Large intestine (tissue), 3 donors: ENCODE results near the gene F10. TPM values are rescaled to one million over a fixed set of nuclear protein-coding genes. Genes with fewer than 3 reads are reported as not detected.

Experiments used
- DNase-seq, 2 donors: peaks; one replicate each; pipeline versions ENCODE4 v3.0.0 to v3.0.0-alpha.2; 2013
- H3K27ac ChIP-seq: one replicate; pipeline ENCODE4 v1.5.1; 2013; ENCODE audit warnings: low read length
- H3K27me3 ChIP-seq: 2 replicates; pipeline ENCODE4 v1.6.1; 2013; ENCODE audit warnings: low read length; ENCODE audit not compliant: control insufficient read depth, insufficient read depth
- H3K36me3 ChIP-seq: 2 replicates; pipeline ENCODE4 v1.6.1; 2013; ENCODE audit warnings: low read length; ENCODE audit not compliant: control insufficient read depth, insufficient read depth
- H3K4me1 ChIP-seq: one replicate; pipeline ENCODE4 v1.6.1; 2013; ENCODE audit warnings: low read length; ENCODE audit not compliant: control insufficient read depth, insufficient read depth
- H3K4me3 ChIP-seq: one replicate; pipeline ENCODE4 v1.5.1; 2013; ENCODE audit warnings: low read length
- H3K9me3 ChIP-seq: one replicate; pipeline ENCODE4 v1.6.1; 2013; ENCODE audit warnings: mild to moderate bottlenecking, low read depth, low read length, moderate library complexity; ENCODE audit not compliant: control insufficient read depth
- WGBS: methylation state at CpG from one replicate; pipeline ENCODE4 v1.1.5; 2013; ENCODE audit warnings: low lambda C conversion rate; ENCODE audit not compliant: insufficient coverage; 5-methylcytosine and 5-hydroxymethylcytosine counted together
- polyA plus RNA-seq: library from polyadenylated mRNA; unstranded; fragments of 120-200 nt; gene quantifications from one replicate; pipeline ENCODE4 v1.2.1, GENCODE V29; 2013

Gene F10
- polyA plus RNA-seq, 1 donor, result 125 TPM

GRCh38 chr13:113086031-113086750 lies 36.4 kb upstream of the F10 start:
- no peak for DNase-seq
- WGBS, result no CpG with 5 or more reads among the region's 32 CpGs
- Histone ChIP-seq H3K4me3 (no peak overlapping the region), H3K27ac (no peak overlapping the region), H3K9me3 (peaks cover 2% of the 10 kb centered on the region), H3K4me1 (no peaks in the 10 kb centered on the region), H3K27me3 (no peaks in the 10 kb centered on the region), H3K36me3 (peaks cover 50% of the 10 kb centered on the region)

- no peak overlapping the region for H3K27ac ChIP-seq
- 100% methylated on average over 3 of the region's 39 CpGs for WGBS
- DNase-seq, result no peak
Measured at GRCh38 chr13:113086991-113087922, 35.3 kb upstream of the F10 start.

GRCh38 chr13:113087923-113088690 lies 34.5 kb upstream of the F10 start:
- peaks cover 2% of the 10 kb centered on the region for H3K9me3 ChIP-seq
- no peak overlapping the region for H3K4me3 ChIP-seq
- WGBS, result no CpG with 5 or more reads among the region's 40 CpGs
- no peak for DNase-seq
- H3K27me3 ChIP-seq, result no peaks in the 10 kb centered on the region
- H3K36me3 ChIP-seq, result peaks cover 43% of the 10 kb centered on the region
- no peaks in the 10 kb centered on the region for H3K4me1 ChIP-seq
- H3K27ac ChIP-seq, result no peak overlapping the region

More at GRCh38 chr13:113086991-113087922, 35.3 kb upstream of the F10 start:
- no peaks in the 10 kb centered on the region for H3K27me3 ChIP-seq
- H3K36me3 ChIP-seq, result peaks cover 47% of the 10 kb centered on the region
- no peaks in the 10 kb centered on the region for H3K4me1 ChIP-seq
- peaks cover 2% of the 10 kb centered on the region for H3K9me3 ChIP-seq
- H3K4me3 ChIP-seq, result no peak overlapping the region

- Histone ChIP-seq H3K27ac (no peak overlapping the region), H3K4me1 (no peaks in the 10 kb centered on the region), H3K27me3 (no peaks in the 10 kb centered on the region), H3K36me3 (peaks cover 42% of the 10 kb centered on the region), H3K9me3 (peaks cover 2% of the 10 kb centered on the region), H3K4me3 (no peak overlapping the region)
- WGBS, result no CpG with 5 or more reads among the region's 17 CpGs
- no peak for DNase-seq
Measured at GRCh38 chr13:113088691-113089020, 33.9 kb upstream of the F10 start.

- Histone ChIP-seq H3K4me1 (no peaks in the 10 kb centered on the region), H3K4me3 (no peak overlapping the region), H3K9me3 (no peaks in the 10 kb centered on the region), H3K27me3 (no peaks in the 10 kb centered on the region), H3K36me3 (peaks cover 40% of the 10 kb centered on the region), H3K27ac (no peak overlapping the region)
- WGBS, result no CpG with 5 or more reads among the region's 36 CpGs
- no peak for DNase-seq
Measured at GRCh38 chr13:113089693-113090414, 32.7 kb upstream of the F10 start.

- H3K4me1 ChIP-seq, result no peaks in the 10 kb centered on the region
Measured at GRCh38 chr13:113090415-113090770, 32.2 kb upstream of the F10 start.

GRCh38 chr13:113090806-113091205 lies 31.8 kb upstream of the F10 start:
- 80% methylated on average over 1 of the region's 24 CpGs for WGBS
- Histone ChIP-seq H3K4me3 (no peak overlapping the region), H3K27me3 (no peaks in the 10 kb centered on the region), H3K4me1 (no peaks in the 10 kb centered on the region), H3K27ac (no peak overlapping the region), H3K9me3 (no peaks in the 10 kb centered on the region), H3K36me3 (peaks cover 41% of the 10 kb centered on the region)
- no peak for DNase-seq

More at GRCh38 chr13:113090415-113090770, 32.2 kb upstream of the F10 start:
- H3K9me3 ChIP-seq, result no peaks in the 10 kb centered on the region
- no peak overlapping the region for H3K4me3 ChIP-seq
- H3K36me3 ChIP-seq, result peaks cover 41% of the 10 kb centered on the region
- no peak for DNase-seq
- WGBS, result no CpG with 5 or more reads among the region's 13 CpGs
- H3K27me3 ChIP-seq, result no peaks in the 10 kb centered on the region
- H3K27ac ChIP-seq, result no peak overlapping the region

GRCh38 chr13:113091211-113091771 lies 31.3 kb upstream of the F10 start:
- Histone ChIP-seq H3K9me3 (no peaks in the 10 kb centered on the region), H3K4me1 (no peaks in the 10 kb centered on the region), H3K36me3 (peaks cover 36% of the 10 kb centered on the region), H3K27ac (no peak overlapping the region), H3K4me3 (no peak overlapping the region), H3K27me3 (no peaks in the 10 kb centered on the region)
- DNase-seq, result no peak
- WGBS, result no CpG with 5 or more reads among the region's 30 CpGs

- WGBS, result no CpG with 5 or more reads among the region's 33 CpGs
- Histone ChIP-seq H3K4me1 (no peaks in the 10 kb centered on the region), H3K4me3 (no peak overlapping the region), H3K36me3 (peaks cover 36% of the 10 kb centered on the region), H3K9me3 (no peaks in the 10 kb centered on the region), H3K27me3 (no peaks in the 10 kb centered on the region), H3K27ac (no peak overlapping the region)
- DNase-seq, result no peak
Measured at GRCh38 chr13:113091891-113092775, 30.5 kb upstream of the F10 start.
